ENCODE results near the gene MCC.

MCC gene

GRCh38 chr5:113199122-113199905 lies 288.9 kb downstream of the MCC start:
- peak; percentile 80 for DNase-seq (ENCODE audit: low read depth)
- no peak overlapping the region for H3K4me3 ChIP-seq (replicated peaks; ENCODE audit: low read depth, low read length)
- TF ChIP-seq CTCF (IDR thresholded peaks at IDR 0.05; ENCODE audit: low read length, missing control alignments), result no peak

GRCh38 chr5:113197456-113198200 lies 290.6 kb downstream of the MCC start:
- DNase-seq (ENCODE audit: low read depth), result no peak
- H3K4me3 ChIP-seq (replicated peaks; ENCODE audit: low read depth, low read length), result no peak overlapping the region
- TF ChIP-seq CTCF (IDR thresholded peaks at IDR 0.05; ENCODE audit: low read length, missing control alignments), result no peak

DNA sequence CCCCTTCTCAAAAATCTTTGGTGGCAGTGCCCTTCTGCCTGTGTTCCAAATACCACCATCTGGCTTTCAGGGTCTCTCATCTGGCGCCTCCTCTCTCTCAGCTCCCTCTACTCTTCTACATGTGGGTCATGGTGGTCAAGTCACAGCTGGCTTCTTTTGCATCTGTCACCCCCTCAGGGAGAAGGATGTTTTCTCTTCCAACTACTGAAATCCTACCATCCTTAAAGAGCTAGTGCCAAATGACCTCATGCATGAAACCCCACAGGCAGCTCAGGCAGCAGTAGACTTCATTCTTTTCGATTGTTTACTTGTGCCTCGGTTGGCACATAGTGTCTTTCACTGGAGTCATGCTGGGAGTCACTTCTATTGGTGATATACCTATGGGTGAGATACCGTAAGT lies 292.5 kb downstream of the MCC start:
- H3K4me3 ChIP-seq (replicated peaks; ENCODE audit: low read depth, low read length), result no peak overlapping the region
- DNase-seq (ENCODE audit: low read depth), result no peak
- no peak for TF ChIP-seq CTCF (IDR thresholded peaks at IDR 0.05; ENCODE audit: low read length, missing control alignments)

- DNase-seq (ENCODE audit: low read depth), result no peak
- H3K4me3 ChIP-seq (replicated peaks; ENCODE audit: low read depth, low read length), result no peak overlapping the region
- no peak for TF ChIP-seq CTCF (IDR thresholded peaks at IDR 0.05; ENCODE audit: low read length, missing control alignments)
These were observed 293.0 kb downstream of the MCC start for GRCh38 chr5:113195251-113195650.

- TF ChIP-seq CTCF (IDR thresholded peaks at IDR 0.05; ENCODE audit: low read length, missing control alignments), result no peak
- no peak for DNase-seq (ENCODE audit: low read depth)
- H3K4me3 ChIP-seq (replicated peaks; ENCODE audit: low read depth, low read length), result no peak overlapping the region
These were observed 293.7 kb downstream of the MCC start for GRCh38 chr5:113194591-113194990.

DNA sequence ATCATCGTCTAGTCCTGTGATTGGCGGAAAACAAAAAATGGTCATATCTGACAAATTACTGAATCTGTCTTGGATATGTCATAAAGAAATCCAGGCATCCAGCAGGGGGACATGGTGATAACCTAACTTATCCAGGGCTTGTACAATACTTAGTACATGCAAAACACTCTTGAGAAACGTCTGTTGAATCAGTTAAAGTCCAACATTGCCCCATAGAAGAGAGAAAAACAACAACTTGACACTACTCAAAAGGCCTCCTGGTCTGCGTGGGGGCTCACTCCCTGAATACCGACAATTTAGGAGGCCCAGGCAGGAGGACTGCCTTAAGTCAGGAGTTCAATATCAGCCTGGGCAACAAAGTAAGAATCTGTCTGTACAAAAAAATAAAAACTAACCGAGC lies 294.1 kb downstream of the MCC start:
- H3K4me3 ChIP-seq (replicated peaks; ENCODE audit: low read depth, low read length), result no peak overlapping the region
- no peak for DNase-seq (ENCODE audit: low read depth)
- no peak for TF ChIP-seq CTCF (IDR thresholded peaks at IDR 0.05; ENCODE audit: low read length, missing control alignments)
